Measurements from ENCODE around the gene RUFY3.
"Not testable (repeated sequence)": the region's sequence is repeated elsewhere in the genome, so short reads cannot be mapped to it uniquely, and the experiment has no call there.

RUFY3 gene

GRCh38 chr4:70735915-70736314 lies 14.2 kb downstream of the RUFY3 start:
- DNase-seq (ENCODE audit: low read depth in 2 of 2) = not testable (repeated sequence)

- DNase-seq (ENCODE audit: low read depth in 2 of 2) = no peak
These were observed 15.2 kb downstream of the RUFY3 start for GRCh38 chr4:70737006-70737405.

GRCh38 chr4:70737409-70737808 lies 15.6 kb downstream of the RUFY3 start:
- DNase-seq (ENCODE audit: low read depth in 2 of 2) = no peak

- DNase-seq (ENCODE audit: low read depth in 2 of 2) = no peak
These were observed 18.0 kb downstream of the RUFY3 start for GRCh38 chr4:70739496-70740337.

- DNase-seq (ENCODE audit: low read depth in 2 of 2) = no peak
These were observed 20.3 kb downstream of the RUFY3 start for GRCh38 chr4:70741867-70742658.

- DNase-seq (ENCODE audit: low read depth in 2 of 2) = no peak
These were observed 22.0 kb downstream of the RUFY3 start for GRCh38 chr4:70743731-70744130.

GRCh38 chr4:70746179-70746839 lies 24.5 kb downstream of the RUFY3 start:
- no peak for DNase-seq (ENCODE audit: low read depth in 2 of 2)

GRCh38 chr4:70747874-70748273 lies 26.1 kb downstream of the RUFY3 start:
- no peak for DNase-seq (ENCODE audit: low read depth in 2 of 2)

- DNase-seq (ENCODE audit: low read depth in 2 of 2) = no peak
These were observed 27.5 kb downstream of the RUFY3 start for GRCh38 chr4:70749313-70749712.

GRCh38 chr4:70752236-70752635 lies 30.5 kb downstream of the RUFY3 start:
- DNase-seq (ENCODE audit: low read depth in 2 of 2) = no peak

GRCh38 chr4:70753630-70754029 lies 31.9 kb downstream of the RUFY3 start:
- DNase-seq (ENCODE audit: low read depth in 2 of 2) = no peak

- no peak for DNase-seq (ENCODE audit: low read depth in 2 of 2)
These were observed 32.7 kb downstream of the RUFY3 start for GRCh38 chr4:70754470-70754869.

GRCh38 chr4:70754990-70755688 lies 33.4 kb downstream of the RUFY3 start:
- no peak for DNase-seq (ENCODE audit: low read depth in 2 of 2)

GRCh38 chr4:70759126-70759525 lies 37.4 kb downstream of the RUFY3 start:
- no peak for DNase-seq (ENCODE audit: low read depth in 2 of 2)

GRCh38 chr4:70759627-70760026 lies 37.9 kb downstream of the RUFY3 start:
- no peak for DNase-seq (ENCODE audit: low read depth in 2 of 2)

- DNase-seq (ENCODE audit: low read depth in 2 of 2) = no peak
These were observed 38.9 kb downstream of the RUFY3 start for GRCh38 chr4:70760662-70761061.

- no peak for DNase-seq (ENCODE audit: low read depth in 2 of 2)
These were observed 39.6 kb downstream of the RUFY3 start for GRCh38 chr4:70761276-70761816.

GRCh38 chr4:70765368-70765767 lies 43.6 kb downstream of the RUFY3 start:
- DNase-seq (ENCODE audit: low read depth in 2 of 2) = no peak

- DNase-seq (ENCODE audit: low read depth in 2 of 2) = no peak
These were observed 46.7 kb downstream of the RUFY3 start for GRCh38 chr4:70768301-70768948.

- DNase-seq (ENCODE audit: low read depth in 2 of 2) = not testable (repeated sequence)
These were observed 47.6 kb downstream of the RUFY3 start for GRCh38 chr4:70769396-70769795.

All from stimulated activated CD4-positive, alpha-beta T cell treated with anti-CD3 and anti-CD28 coated beads, Interleukin-15, amount 100 ng/mL, for 48 hours (primary cell).